GM19395 (cell line): ENCODE results near the gene COX19.

ENCODE experiments used
- ATAC-seq: cut with Tn5 transposase; IDR thresholded peaks from one replicate; pipeline ENCODE4 v1.9.1; 2021; ENCODE audit warnings: mild to moderate bottlenecking, moderate library complexity; ENCODE audit not compliant: unreplicated experiment

The COX19 gene

DNA sequence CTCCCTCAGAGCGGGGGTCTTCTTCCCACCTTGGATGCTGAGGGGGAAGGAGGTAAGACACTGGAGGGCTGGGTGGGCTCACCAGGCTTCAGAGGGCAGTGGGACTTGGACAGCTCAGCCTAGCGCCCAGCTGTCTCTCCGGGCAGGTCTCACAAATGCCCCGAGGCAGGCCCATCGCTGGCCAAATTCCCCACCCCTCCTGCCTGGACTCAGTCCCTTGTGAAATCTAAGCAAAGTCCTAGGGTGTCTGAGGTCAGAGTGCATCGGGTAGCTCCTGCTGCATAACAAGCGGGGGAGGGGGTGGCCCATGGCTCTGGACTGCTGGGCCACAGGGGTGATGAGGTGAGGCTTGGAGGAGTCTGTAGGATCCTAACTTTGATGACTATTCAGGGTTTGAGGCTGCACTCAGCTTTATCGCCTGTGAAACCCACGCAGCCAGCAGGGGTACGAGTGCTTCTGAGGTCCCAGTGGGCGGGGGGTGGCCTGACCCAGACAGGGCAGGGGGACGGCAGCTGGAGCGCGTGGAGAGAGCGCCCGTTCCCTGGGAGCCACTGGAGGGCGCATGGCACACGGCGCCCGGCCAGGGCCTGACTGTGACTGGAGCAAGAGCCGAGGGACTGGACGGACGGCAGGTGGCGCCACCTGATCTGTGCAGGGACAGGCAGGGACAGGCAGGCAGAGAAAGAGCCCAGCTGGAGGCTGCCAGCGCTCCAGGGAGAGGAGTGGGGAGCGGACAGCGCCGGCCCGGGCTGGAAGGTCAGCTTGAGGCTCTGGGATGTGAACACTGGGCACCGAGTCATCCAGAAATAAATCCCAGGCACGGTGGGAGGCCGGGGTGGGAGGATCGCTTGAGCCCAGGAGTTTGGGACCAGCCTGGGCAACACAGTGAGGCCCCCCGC lies 17.6 kb upstream of the COX19 start:
- peak; percentile 82 for ATAC-seq

DNA sequence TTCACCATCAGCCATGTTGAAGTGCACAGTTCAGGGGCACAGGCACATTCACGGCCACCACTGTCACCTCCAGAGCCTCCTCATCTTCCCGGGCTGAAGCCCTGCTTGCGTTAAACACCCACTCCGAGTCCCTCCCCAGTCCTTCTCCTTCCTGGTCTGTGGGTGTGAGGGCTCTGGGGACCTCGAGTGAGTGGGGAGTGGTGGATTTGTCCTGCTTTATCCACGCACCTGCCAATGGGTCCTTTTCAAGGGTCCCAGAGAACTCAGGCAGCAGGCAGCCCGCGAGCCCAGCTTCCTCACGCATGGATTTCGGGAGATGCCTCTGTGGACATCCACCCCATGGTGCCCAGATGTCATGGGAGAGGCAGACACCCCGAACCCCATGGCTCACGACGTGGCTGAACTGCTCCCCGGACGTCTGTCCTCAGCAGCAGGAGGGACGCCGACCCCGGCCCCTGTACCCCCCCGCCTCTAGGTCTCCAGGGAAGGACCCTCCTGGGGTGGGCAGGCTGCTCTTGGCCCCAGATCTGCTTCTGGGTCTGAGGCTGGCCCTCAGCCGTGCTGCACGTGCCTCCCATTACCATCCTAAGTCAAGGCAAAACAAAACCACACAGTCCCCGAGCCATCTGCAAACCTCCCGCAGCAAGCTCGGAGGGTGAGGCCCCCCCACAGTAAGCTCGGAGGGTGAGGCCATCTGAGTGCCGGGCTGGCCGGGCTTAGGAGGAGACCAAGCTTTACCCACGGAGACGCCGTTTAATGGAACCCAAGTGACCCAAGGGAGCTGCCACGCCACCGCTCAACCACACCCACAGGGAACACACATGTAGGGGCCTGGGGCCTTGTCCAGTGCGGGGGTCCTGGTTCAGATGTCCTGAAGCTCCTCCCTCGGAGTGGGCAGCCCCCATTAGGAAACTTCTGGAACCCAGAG lies 16.6 kb upstream of the COX19 start:
- ATAC-seq: no peak

DNA sequence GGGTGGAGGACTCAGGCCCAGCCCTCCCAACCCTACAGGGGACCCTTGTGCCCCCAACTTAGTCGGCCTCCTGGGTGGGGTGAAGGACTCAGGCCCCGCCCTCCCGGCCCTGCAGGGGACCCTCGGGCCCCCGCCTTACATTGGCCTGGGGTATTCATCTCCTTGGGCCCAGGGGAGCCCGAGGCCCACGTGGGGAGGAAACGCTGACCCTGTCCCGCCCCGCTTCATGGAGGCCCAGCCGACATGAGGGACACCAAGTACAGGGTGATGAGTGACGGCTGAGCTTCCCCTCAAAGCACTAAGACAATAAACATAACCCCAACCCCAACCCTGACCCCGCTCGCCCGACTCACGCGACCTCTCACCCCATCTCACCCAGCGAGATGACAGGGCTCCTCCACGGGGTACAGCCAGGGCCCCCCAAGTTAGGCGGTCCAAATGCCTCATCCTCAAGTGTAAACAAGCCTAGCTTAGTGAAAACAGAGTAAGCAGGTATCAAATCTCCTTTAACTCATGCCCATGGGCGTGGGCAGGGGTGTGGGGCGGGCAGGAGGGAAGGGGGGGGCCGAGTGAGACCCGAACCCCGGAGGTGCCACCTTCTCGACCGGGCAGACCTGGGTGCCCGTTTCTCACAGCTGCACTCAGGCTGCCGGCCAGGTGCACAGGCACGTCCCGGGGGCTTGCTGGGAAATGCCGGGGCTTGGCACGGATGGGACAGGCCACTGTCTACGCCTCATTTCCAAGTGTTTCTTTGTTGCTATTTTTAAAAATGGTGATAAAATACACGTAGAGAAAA lies 15.8 kb upstream of the COX19 start:
- no peak for ATAC-seq

DNA sequence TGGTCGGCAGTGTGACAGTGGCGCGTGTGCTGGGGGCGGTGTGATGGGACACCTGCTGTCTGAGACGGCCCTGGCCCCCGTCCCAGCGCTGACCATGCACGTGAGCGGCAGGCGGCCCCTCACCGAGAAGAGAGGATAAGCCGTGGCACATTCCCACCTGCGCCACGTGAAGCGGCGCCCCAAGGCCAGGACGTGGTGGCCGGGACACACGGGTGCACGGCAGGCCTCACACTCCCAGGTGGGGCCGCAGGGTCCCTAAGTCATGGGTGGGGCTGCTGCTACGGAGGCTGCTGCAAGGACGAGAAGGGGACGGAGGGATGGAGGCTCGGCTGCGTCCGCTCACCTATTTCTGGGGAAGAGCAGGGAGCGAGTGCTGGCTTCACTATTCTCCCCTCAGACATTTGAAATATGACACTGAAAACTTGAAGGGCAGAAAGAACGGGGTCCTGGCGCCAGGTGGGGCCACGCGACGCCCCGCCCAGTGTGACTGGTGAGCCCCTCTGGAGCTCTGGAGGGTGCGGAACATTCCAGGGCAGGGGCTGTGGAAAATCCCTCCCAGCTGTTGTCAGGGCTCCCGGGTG lies 15.1 kb upstream of the COX19 start:
- ATAC-seq: no peak

DNA sequence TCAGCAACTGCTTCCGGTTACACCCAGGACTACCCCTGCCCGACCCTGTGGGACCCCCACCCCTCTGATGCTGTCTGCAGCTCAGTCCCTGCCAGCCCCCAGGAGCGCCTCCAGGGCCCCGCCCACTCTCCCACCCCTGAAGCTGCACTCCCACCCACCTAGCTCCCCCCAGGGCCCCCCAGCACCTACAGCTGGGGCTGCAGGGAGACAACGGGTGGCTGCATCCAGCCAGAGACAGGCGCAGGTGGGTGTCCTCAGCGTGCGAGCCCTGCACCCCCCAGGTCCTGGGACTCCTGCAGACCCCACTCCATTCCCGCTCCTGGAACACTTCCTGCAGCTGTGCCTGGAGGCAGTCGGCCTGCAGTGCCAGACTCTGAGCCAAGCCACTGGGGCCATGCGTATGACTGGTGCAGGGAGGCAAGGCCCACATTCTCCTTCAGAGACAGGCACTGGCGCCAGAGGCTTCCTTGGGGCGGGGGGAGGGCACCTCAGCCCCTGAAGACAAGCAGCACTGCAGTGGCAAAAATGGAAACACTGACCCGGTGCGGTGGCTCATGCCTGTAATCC lies 13.7 kb upstream of the COX19 start:
- no peak for ATAC-seq

DNA sequence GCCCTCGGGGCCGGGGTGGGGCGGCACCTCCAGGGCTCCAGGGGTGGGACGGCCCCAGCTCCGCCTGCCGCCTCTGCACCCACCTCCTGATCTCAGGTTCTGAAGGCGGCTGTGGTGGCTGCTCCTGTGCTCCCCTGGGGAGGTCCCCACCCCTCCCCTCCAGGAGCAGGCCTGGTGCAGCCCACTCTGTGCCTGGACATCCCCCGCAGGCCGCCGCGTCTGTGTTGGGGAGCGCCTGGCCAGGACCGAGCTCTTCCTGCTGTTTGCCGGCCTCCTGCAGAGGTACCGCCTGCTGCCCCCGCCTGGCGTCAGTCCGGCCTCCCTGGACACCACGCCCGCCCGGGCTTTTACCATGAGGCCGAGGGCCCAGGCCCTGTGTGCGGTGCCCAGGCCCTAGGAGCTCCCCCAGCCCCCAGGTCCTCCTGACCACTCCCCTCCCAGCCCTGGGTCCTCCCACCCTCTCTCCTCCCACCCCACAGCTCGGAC lies 13.1 kb upstream of the COX19 start:
- no peak for ATAC-seq

DNA sequence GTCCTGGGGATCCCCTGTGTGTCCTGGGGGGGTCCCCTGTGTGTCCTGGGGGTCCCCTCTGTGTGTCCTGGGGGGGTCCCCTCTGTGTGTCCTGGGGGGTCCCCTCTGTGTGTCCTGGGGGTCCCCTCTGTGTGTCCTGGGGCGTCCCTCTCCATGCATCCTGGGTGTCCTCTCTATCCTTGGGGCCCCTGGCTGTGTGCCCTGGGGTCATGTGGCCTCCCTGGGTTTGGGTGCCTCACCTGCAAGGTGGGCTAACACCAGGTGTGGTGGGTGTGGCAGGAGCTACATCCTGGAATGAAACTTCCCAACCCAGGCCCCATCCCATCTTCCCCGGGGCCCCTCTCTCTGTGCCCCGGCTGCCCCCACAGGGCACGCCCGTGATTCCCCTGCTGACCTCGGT lies 12.6 kb upstream of the COX19 start:
- no peak for ATAC-seq

DNA sequence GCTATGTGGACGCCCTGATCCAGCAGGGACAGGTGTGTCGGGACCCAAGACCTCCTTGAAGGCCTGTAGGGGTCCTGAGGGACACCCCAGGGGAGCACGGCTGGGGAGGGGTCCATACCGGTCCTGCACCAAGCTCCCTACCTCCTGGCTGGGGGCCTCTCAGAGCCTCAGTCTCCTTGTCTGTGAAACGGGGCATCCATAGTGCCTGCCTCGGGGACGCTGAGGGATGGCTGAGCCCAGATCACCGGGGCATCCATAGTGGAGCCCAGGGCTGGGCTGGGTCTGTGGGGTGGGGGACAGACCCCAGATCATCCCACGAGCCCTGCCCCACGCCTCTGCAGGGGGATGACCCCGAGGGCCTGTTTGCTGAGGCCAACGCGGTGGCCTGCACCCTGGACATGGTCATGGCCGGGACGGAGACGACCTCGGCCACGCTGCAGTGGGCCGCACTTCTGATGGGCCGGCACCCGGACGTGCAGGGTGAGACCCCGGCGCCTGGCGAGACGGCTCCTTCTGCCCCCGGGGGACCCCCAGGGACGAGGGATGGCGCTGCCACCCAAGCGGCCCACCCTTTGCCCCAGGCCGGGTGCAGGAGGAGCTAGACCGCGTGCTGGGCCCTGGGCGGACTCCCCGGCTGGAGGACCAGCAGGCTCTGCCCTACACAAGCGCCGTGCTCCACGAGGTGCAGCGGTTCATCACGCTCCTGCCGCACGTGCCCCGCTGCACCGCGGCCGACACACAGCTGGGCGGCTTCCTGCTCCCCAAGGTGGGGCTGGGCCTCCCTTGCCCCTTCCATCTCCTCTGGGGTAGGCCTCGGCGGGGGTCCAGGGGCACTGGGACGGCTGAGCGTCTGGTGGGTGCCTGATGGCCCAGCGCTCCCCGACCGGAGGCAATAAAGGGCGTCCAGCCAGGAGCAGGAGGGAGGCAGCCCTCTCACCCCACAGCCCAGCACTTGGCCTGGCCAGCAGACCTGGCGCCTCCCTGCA lies 11.7 kb upstream of the COX19 start:
- no peak for ATAC-seq

DNA sequence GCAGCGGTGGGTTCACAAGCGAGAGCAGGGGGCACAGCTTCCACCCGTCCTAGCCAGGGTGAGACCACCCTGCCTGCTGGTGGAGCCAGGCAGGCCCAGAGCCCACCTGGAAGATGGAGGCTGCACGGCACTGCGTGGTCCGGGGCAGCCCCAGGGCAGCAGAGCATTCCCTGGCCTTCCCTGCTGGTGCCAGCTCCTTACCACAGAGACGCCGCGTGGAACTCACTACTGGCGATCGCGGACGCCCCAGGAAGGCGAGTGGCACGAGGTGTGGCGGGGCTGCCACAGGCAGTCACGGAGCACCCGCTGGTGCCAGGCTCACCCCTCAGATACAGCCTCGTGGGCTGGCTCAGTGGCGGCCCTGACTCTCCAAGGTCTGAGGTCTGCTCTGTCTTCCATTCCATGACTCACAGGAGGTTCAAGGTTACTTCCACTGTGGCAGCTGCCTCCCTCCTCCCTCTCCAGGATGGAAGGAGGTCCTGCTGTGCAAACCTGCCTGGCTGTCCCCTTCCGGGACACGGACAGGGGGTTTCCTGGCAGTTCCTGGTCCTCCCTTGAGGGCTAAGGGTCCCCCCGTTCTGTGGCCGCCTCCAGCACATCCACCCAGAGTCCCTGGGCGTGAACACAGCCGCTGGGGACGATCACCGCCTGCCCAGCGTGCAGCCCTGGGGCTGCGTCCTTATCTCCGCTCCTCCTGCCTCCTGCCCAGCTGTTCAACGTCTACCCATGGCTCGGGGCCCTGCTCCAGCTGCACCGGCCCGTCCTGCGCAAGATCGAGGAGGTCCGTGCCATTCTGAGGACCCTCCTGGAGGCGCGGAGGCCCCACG lies 10.8 kb upstream of the COX19 start:
- ATAC-seq: no peak

DNA sequence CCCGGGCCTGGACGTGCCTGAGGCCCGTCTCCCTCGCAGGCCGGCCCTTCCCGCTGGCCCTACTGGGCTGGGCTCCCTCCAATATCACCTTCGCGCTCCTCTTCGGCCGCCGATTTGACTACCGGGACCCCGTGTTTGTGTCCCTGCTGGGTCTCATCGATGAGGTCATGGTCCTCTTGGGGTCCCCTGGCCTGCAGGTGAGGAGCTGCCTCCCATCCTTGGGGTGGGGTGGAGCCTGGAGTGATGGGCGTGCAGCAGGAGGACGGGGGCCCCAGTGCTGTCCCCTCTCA lies 9.7 kb upstream of the COX19 start:
- ATAC-seq: no peak

DNA sequence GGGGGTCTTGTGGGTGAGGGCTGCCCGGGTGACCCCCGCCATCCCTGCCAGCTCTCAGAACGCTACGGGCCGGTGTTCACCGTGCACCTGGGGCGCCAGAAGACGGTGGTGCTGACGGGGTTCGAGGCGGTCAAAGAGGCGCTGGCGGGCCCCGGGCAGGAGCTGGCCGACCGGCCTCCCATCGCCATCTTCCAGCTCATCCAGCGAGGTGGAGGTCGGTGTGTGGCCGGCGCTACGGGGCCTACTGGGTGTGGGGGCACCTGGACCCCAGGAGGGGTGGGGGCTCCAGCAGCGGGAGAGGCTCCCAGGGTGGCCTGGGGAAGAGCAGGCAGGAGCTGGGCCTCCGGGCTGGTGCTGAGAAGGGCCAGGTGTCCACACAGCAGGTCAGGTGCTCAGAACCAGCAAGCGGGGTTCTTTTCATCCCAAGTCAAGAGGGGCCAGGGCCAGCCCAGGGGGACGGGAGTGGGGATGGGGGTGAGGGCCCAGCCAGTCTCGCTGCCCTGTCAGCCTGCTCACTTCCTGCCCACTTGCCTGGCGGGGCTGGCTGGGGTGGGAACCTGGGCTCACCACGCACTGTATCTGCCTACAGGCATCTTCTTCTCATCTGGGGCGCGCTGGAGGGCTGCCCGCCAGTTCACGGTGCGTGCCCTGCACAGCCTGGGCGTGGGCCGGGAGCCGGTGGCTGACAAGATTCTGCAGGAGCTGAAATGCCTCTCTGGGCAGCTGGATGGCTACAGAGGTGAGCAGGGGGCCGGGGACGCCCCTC lies 9.2 kb upstream of the COX19 start:
- no peak for ATAC-seq

DNA sequence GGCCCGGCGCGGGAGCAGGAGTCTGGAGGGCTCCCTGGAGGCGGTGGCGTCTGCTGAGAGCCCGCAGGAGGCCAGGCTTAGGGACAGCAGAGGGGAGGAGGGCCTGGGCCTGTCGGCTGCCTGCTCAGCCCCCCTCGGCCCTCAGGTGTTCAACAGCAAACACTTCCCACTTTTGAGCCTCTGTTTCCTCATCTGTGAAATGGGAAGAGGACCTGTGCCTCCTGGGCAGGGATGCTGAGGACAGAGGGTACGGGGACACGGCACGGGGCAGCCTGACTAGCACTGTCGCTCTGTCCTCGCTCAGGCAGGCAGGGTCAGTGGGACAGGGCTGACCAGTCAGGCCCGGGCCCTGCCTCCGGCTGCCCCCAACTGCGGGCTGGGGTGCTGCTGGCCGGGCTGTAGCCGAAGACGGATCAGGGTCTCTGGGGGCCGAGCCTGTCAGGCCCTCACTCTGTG lies 8.3 kb upstream of the COX19 start:
- no peak for ATAC-seq

DNA sequence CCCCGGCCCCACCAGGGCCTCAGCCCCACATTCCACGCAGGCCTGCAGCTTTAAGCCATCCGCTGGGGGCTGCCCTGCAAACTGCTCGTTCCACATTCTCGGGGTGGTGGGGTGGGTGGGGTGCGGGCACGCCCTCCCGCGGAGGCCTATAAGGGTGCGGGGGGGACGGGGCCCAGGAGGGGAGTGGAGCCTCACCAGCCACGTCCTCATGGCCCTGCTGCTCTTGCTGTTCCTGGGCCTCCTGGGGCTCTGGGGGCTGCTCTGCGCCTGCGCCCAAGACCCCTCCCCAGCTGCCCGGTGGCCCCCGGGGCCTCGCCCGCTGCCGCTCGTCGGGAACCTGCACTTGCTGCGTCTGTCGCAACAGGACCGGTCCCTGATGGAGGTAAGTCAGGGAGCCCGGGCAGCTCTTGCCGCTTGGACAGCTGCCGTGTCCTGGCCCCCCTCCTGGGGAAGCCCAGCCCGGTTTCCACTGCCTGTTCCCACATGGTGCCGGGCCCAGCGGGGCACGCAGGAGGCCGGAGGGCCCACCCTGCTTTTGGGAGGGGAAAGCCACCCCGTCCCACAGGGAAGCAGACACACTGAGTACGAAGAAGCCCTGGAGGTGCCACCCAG lies 7.8 kb upstream of the COX19 start, which contains the start of gene CYP2W1:
TSS of gene CYP2W1 (plus strand) at position 178 of the 612 bp plus-strand sequence. CDS start at position 209, 31 bp downstream.
- no peak for ATAC-seq

DNA sequence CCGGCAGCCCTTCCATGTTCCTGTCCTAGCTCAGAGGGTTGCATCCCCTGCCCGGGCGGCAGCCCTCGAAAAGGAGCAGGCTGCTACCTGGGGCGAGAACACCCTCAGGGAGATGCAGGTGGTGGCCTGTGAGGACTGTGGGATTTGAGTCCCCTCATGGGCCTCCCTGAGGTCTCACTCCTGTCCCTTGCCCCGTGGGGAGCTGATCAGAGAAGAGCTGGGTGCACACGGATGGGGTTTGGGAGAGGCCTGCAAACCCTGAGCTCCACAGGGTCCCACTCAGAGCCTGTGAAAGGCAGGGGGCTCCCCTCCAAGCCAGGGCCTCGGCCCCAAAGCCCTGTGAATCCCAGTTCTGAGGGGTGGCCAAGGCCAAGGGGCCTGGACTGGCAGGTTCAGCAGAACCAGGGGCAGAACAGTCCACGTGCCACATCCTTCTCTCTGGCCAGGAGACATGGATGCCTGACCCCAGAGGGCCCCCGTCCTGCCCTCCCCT lies 7.2 kb upstream of the COX19 start:
- no peak for ATAC-seq

DNA sequence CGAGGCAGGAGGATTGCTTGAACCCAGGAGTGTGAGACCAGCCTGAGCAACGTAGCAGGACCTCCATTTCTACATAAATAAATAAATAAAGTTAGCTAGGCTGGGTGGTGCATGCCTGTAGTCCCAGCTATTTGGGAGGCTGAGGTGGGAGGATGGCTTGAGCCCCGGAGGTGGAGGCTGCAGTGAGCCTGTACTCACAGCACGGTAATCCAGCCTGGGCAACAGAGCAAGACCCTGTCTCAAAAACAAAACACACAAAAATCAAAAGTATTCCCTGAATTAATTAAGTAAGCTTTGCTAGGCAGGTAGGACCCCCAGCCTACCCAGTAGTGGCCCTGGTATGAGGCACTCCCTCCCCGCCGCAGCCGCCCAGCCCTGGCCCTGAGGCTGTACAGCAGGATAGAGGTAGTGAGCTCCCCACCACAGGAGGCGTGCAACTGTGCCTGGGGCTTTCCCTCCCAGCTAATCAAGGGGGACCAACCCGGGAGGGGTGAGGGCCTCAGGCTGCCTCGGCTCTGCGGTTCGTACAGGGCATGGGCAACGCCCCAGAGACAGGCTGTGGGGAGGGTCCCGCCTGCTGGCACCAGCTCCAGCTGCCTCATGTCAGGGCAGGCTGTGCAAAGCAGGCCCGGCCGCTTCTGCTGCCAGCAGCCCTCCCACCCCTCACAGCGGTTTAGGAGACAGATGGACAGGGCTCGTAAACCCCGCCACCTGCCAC lies 6.6 kb upstream of the COX19 start:
- ATAC-seq: no peak

DNA sequence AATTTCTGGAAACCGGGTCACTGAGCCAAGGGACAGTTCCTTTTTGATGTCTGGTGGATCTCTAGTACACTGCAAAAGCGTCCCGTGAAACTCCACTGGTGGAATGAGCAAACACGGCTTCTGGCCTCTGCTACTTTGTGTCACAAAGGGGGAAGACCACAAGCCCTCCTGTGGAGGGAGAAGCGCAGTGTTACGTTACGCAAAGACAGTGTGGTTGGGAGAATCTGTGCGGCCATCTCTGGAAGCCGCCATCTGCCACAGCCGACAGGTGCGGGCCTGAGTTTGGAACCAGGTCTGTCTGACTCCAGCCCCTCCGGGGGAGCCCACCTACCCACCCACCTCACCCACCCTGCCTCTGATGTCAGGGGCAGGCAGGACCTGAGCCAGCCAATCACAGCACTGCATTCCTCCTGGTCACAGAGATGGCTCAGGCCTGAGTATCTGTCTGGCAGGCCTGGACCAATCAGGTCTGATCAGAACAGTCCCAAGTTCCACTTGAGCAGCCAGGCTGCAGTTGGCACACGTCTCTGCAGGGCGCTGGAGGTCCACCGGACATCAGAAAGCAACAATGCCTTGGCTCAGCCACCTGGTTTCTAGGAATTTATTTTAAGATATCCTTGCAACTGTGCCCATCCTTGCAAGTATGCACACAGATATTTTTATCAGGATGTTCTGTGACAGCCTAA lies 4.7 kb upstream of the COX19 start:
- no peak for ATAC-seq
